Activated CD4-positive, alpha-beta T cell treated with anti-CD3 and anti-CD28 coated beads for 36 hours (primary cell): ENCODE data around the gene PPM1H. TPM values are rescaled to one million over a fixed set of nuclear protein-coding genes. Genes with fewer than 3 reads are reported as not detected.

Experiments used
- ATAC-seq: fragments of 200-7000 bp; cut with Tn5 transposase; one replicate; pipeline ENCODE4 v1.10.0; 2021; ENCODE audit warnings: mild to moderate bottlenecking, moderate library complexity
- CTCF ChIA-PET: fragments of 350-600 bp; sonication (Branson Sonifier 250); formaldehyde crosslinking; loops from one replicate; lab custom pipeline; 2021; ENCODE audit warnings: antibody characterized with exemption; lab: Charles Lee
- POLR2A ChIA-PET: fragments of 350-600 bp; sonication (Branson Sonifier 250); formaldehyde crosslinking; loops from one replicate; lab custom pipeline; 2021; ENCODE audit warnings: antibody characterized with exemption, inconsistent platforms; lab: Charles Lee
- DNase-seq: peaks from one replicate; pipeline ENCODE4 v3.0.0-alpha.2; 2020
- H3K27ac Mint-ChIP-seq: one replicate; pipeline ENCODE4 v1.8.0; 2021; ENCODE audit warnings: mixed read lengths
- H3K27me3 Mint-ChIP-seq: one replicate; pipeline ENCODE4 v1.8.0; 2021; ENCODE audit warnings: mixed read lengths
- H3K36me3 Mint-ChIP-seq: one replicate; pipeline ENCODE4 v1.8.0; 2021; ENCODE audit warnings: low read depth, mixed read lengths
- H3K4me1 Mint-ChIP-seq: one replicate; pipeline ENCODE4 v1.8.0; 2021; ENCODE audit warnings: mixed read lengths
- H3K4me3 Mint-ChIP-seq: one replicate; pipeline ENCODE4 v1.8.0; 2021; ENCODE audit warnings: mild to moderate bottlenecking, moderate library complexity, mixed read lengths
- H3K9me3 Mint-ChIP-seq: one replicate; pipeline ENCODE4 v1.8.0; 2021; ENCODE audit warnings: low read depth, mixed read lengths
- intact Hi-C, 2 experiments: fragments of 100-400 bp; cut with DNase I in 1 of 2; cut with micrococcal nuclease in 1 of 2; formaldehyde crosslinking; loops; one replicate each; pipeline versions ENCODE4 v1.14.2 to v1.15.1; 2022 to 2024; cut with DNase I, micrococcal nuclease
- total RNA-seq, 2 experiments: library from RNA; stranded (reverse); gene quantifications; one replicate each; pipeline ENCODE4 v1.2.3, GENCODE V29; 2021

The PPM1H gene
- total RNA-seq, 2 experiments from 2014 or later: 0.02 TPM; not detected in 1

DNA sequence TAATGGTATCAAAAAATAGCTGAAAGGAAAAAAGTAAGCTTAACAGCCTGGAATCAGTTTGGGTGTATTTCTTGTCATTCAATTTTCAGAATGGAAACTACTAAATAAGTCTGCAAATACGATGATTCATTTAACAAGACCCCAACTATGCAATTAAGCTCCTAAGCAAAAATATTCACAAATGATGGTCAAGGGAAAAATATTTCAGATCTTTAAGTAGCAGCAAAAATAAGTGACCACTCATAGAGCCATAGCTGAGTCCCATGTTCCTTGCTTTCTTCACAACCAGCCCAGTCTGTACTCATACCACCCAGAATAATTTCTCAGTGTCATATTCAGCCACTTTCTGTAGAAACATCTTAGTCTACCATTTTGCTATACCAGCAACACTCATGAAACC lies 185.4 kb downstream of the PPM1H start:
- intact Hi-C loops: no loop called here
- DNase-seq (no peak), ATAC-seq (no peak)
- Mint-ChIP-seq H3K27me3 (peaks cover 8% of the 10 kb centered on the region), H3K36me3 (no peaks in the 10 kb centered on the region), H3K4me1 (no peaks in the 10 kb centered on the region), H3K9me3 (no peaks in the 10 kb centered on the region), H3K27ac (no peak overlapping the region), H3K4me3 (no peak overlapping the region)
- POLR2A ChIA-PET: no interaction called here
- CTCF ChIA-PET: interaction anchor here (0.6 to 0.9 kb wide), 2 partner anchors 10 to 122 kb away, joined by 3 read pairs; no protein-coding TSS in a partner anchor

DNA sequence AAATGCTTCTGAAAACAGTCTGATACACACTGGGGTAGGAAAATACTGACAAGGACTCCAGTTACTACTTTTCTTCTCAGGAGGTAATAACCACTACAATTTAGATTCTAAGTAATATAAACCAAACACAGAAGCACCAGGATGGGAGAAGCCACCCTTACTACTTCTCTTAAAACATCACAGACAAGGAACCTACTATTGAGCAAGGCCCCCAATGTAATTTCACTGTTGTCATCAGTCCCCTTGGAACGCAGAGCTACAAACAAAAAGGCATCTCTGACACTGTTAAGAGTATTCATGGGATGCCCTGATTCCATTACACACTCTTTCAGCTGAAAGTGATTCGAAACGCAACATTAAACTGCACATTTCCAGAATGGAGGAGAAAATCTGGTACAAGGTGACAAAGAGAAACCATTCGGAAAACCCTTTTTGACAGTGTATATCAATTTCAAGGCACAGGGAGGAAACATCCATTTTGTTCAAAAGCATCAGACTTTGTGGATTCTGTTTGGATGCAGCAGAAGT lies 185.9 kb downstream of the PPM1H start:
- intact Hi-C loops: no loop called here
- DNase-seq: no peak
- peaks cover 8% of the 10 kb centered on the region for H3K27me3 Mint-ChIP-seq
- no peaks in the 10 kb centered on the region for H3K4me1 Mint-ChIP-seq
- H3K27ac Mint-ChIP-seq: no peak overlapping the region
- ChIA-PET CTCF (interaction anchor here (0.6 kb wide), 1 partner anchor 10 kb away, joined by 3 read pairs; no protein-coding TSS in a partner anchor), POLR2A (no interaction called here)
- no peak for ATAC-seq
- H3K9me3 Mint-ChIP-seq: no peaks in the 10 kb centered on the region
- H3K4me3 Mint-ChIP-seq: no peak overlapping the region
- H3K36me3 Mint-ChIP-seq: no peaks in the 10 kb centered on the region

DNA sequence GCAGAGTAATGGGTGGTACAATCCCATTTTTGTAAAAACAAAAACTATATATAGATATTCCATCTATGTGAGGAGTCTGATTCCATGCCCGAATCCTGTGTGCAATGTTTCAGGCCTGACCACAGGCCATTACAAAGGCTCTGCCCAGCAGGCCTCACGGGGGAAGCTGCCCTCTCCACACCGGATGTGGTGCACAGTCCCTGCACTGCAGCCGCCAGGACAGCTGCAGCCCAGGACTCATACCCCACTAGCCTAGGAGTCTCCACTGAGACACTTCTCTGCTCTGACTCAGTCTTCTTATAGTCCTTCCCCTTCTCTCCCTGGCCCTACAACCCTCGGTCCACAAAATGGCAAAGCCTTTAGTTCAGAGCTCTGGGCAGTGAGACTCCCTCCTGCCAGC lies 190.4 kb downstream of the PPM1H start:
- Mint-ChIP-seq H3K4me1 (peaks cover 2% of the 10 kb centered on the region), H3K27ac (no peak overlapping the region), H3K36me3 (no peaks in the 10 kb centered on the region), H3K9me3 (no peaks in the 10 kb centered on the region), H3K4me3 (no peak overlapping the region), H3K27me3 (no peaks in the 10 kb centered on the region)
- ChIA-PET CTCF (no interaction called here), POLR2A (no interaction called here)
- intact Hi-C loops: no loop called here
- ATAC-seq (no peak), DNase-seq (no peak)

DNA sequence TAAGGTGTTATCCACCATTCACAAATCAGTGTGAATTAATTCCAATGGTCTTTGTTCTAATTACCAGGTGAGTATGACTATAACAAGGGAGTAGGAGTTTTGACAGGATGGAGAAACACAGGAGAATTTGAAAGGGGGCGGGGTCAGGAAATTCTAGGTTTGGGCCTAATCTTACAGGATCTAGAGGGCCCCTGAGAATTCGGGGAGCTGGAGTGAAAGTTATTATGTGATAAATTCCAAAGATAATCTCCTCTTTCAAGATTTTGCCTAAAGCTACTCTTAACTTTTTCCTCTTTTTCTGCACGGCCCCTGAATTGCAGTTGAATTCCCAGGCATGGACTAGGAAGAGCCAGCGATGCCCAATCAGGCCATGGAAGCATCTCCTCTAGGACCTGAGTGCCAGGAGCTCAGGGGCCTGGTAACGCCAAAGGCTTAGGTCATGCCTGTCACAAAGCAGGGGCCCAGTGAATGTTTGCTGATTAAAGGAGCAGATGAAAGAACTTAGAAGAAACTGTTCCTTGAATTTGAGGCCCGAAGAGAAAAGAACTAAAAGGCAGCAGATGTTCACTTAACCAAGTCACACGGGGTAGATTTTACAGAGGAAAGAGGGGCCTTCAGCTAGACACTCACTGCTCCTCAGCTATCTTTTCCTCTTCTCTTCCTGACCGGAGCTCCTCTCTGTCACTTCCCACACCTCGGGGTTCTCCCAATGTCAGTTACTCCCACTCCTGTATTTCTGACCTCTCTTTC lies 195.5 kb downstream of the PPM1H start:
- ChIA-PET POLR2A (interaction anchor here (0.6 kb wide), 1 partner anchor 409 kb away, joined by 4 read pairs; no protein-coding TSS in a partner anchor), CTCF (interaction anchor here (0.7 to 0.8 kb wide), 2 partner anchors 10 to 245 kb away, joined by 3 read pairs; no protein-coding TSS in a partner anchor)
- Mint-ChIP-seq H3K27ac (no peak overlapping the region), H3K27me3 (no peaks in the 10 kb centered on the region), H3K36me3 (no peaks in the 10 kb centered on the region), H3K4me3 (no peak overlapping the region), H3K9me3 (no peaks in the 10 kb centered on the region), H3K4me1 (peaks cover 2% of the 10 kb centered on the region)
- DNase-seq: no peak
- intact Hi-C loops: no loop called here
- ATAC-seq: no peak

DNA sequence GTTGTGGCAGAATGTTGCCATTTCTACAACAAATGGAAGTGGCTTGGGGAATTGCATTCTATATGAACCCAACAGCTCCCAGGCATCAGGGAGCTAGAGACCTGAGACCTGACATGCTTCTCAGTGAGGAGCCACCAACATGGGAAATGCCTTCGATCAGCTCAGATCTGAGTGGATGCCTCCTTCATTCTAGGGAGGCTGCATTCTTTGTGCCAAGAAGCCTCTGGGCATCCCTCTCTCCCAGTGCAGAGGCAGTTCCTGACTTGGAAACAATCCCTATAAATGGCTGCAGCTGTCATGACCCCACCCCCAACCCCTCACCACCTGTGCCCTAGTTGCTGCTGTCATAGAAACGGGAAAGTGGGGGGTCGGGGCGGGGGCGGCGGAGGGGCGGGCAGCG lies 196.3 kb downstream of the PPM1H start:
- intact Hi-C loops: no loop called here
- H3K9me3 Mint-ChIP-seq: no peaks in the 10 kb centered on the region
- DNase-seq: no peak
- ATAC-seq: no peak
- no peaks in the 10 kb centered on the region for H3K27me3 Mint-ChIP-seq
- H3K4me3 Mint-ChIP-seq: no peak overlapping the region
- H3K27ac Mint-ChIP-seq: no peak overlapping the region
- no peaks in the 10 kb centered on the region for H3K36me3 Mint-ChIP-seq
- peaks cover 2% of the 10 kb centered on the region for H3K4me1 Mint-ChIP-seq
- ChIA-PET POLR2A (no interaction called here), CTCF (no interaction called here)

DNA sequence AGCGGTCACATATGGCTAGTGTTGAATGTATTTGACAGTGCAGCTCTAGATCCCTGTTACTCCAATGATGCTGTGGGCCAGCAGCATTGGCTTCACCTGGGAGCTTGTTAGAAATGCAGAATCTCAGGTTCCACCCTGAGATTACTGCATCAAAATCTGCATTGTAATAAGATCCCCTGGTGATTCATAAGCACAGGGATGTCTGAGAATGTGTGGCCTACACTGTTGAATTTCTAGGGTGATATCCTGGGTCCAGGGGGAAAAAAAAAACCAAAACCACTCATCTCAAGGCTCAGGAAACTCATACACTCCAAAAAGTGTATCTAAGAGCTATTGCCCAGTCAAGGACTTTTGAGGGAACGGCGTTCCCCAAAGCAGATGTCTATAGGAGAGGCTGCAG lies 196.8 kb downstream of the PPM1H start:
- Mint-ChIP-seq H3K27ac (no peak overlapping the region), H3K27me3 (no peaks in the 10 kb centered on the region), H3K4me3 (no peak overlapping the region), H3K9me3 (no peaks in the 10 kb centered on the region), H3K36me3 (no peaks in the 10 kb centered on the region), H3K4me1 (peaks cover 2% of the 10 kb centered on the region)
- ATAC-seq (no peak), DNase-seq (no peak)
- ChIA-PET POLR2A (no interaction called here), CTCF (no interaction called here)
- intact Hi-C loops: no loop called here

DNA sequence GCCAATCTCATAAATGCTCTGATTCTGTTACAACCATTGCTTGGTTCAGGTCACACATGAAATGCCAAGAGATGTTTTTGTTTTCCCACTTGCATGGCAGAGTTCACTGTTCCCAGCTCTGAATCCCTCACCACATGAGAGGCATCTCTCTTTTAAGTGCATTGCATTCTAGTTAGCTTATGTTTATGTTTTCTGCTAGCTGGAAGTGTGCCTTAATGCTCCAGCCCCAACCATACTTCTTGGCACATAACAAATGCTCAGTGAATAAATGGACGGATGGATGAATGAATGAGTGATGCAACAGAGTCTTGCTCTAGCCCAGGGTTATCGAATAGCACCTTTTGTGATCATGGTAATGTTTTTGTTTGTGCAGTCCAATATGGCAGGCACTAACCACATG lies 197.3 kb downstream of the PPM1H start:
- ATAC-seq (no peak), DNase-seq (no peak)
- intact Hi-C loops: no loop called here
- Mint-ChIP-seq H3K27ac (no peak overlapping the region), H3K4me3 (no peak overlapping the region), H3K9me3 (no peaks in the 10 kb centered on the region), H3K4me1 (peaks cover 6% of the 10 kb centered on the region), H3K27me3 (no peaks in the 10 kb centered on the region), H3K36me3 (no peaks in the 10 kb centered on the region)
- ChIA-PET POLR2A (no interaction called here), CTCF (no interaction called here)

DNA sequence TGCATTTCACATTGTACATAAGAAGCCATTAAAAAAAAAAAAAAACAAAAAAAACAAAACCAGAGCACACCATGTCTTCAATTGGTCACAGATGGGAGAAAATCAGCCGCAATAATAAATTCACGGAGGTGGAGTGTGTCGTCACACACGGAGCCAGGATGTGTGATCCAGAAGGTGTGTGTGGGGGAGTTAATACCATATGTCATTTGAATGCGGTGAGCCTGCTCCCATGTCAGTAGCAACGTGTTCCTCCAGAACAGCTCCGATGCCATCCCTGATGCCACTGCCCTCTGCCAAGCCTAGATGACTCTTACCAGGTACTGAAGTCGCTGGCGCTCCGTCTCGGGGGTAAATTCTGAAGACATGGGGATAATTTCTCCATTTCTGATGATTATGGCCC lies 197.8 kb downstream of the PPM1H start:
- DNase-seq: no peak
- Mint-ChIP-seq H3K27ac (no peak overlapping the region), H3K4me1 (peaks cover 6% of the 10 kb centered on the region), H3K36me3 (no peaks in the 10 kb centered on the region), H3K4me3 (no peak overlapping the region), H3K27me3 (no peaks in the 10 kb centered on the region), H3K9me3 (no peaks in the 10 kb centered on the region)
- CTCF ChIA-PET: no interaction called here
- intact Hi-C loops: no loop called here
- no peak for ATAC-seq
- POLR2A ChIA-PET: no interaction called here

DNA sequence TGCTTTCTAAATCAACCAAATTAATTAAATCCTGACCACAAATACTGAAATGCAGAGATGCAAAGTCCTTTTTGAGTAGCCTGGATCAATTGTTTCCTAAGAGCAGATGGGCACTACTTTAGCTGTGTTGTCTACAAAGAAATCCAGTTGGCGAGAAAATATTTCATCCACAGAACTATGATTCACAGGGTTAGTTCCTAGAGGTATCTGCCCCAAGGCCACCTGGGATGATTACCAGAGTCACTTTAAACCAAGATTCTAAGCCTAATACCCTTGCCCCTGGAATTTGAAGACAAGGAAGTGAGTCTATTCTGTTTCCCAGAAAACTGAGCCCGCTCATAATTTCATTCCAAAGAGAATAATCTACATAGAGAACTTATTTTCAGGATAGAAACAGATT lies 198.4 kb downstream of the PPM1H start:
- Mint-ChIP-seq H3K27ac (no peak overlapping the region), H3K27me3 (no peaks in the 10 kb centered on the region), H3K4me1 (peaks cover 6% of the 10 kb centered on the region), H3K4me3 (no peak overlapping the region), H3K9me3 (no peaks in the 10 kb centered on the region), H3K36me3 (no peaks in the 10 kb centered on the region)
- DNase-seq: no peak
- ChIA-PET POLR2A (no interaction called here), CTCF (no interaction called here)
- intact Hi-C loops: no loop called here
- ATAC-seq: no peak

DNA sequence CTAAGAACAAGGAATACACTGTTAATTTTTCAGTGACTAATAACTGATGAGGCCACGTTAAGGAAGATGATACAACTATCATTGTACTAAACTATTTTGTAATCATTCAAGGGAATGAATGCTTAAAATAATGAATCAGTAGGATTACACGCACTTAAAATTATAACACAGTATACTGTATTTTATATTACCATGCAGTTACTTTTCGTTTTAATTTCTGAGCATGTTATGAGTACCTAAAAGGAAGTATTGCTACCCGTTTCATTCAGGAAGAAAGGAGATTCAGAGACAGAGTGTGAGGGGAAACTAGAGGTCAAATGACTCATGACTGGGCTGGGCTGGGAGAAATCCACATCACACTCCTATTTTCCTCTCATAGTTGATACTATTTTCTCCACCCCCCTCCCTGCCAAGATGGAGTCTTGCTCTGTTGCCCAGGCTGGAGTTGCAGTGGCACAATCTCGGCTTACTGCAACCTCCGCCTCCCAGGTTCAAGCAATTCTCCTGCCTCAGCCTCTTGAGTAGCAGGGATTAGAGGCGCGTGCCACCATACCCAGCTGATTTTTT lies 202.0 kb downstream of the PPM1H start:
- Mint-ChIP-seq H3K9me3 (no peaks in the 10 kb centered on the region), H3K36me3 (no peaks in the 10 kb centered on the region), H3K27ac (no peak overlapping the region), H3K4me3 (no peak overlapping the region), H3K4me1 (peaks cover 4% of the 10 kb centered on the region), H3K27me3 (no peaks in the 10 kb centered on the region)
- POLR2A ChIA-PET: no interaction called here
- DNase-seq: peak; percentile 9
- peak; percentile 69 for ATAC-seq
- intact Hi-C loops: no loop called here
- CTCF ChIA-PET: interaction anchor here (0.6 kb wide), 1 partner anchor 69 kb away, joined by 3 read pairs; no protein-coding TSS in a partner anchor

DNA sequence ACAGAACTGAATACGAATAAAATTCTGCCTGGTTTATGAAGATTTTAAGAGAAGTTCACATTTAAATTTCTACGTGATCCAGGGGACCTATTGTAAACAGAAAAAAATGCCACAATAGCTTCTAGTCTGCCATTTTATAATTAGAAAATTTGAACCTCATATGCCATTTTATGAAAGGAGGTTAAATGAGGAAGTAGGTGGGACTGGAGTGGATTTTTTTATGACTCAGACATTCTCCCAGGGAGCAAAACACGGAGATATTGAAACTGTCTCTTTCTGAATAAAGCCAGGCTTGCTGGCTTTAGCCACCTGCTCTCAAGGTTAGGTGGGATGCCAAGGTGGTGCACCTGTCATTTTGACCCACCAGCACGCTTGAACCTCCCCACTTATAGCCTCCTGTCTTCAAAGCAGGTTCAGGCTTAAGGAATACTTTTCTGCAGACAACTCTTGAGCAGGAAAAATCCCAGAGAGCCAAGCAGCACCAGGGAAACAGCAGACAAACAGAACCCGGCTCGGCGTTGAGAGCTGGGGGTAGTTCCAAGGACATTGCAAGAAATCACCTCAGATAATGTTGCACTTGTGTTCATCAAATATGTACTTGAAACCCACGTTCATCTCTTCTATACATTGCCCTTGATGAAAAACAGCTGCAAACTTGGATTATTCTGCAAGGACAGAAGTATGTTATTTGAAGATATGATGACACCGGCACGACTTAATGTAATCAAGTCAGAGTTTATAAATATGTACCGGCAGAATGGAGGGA lies 203.7 kb downstream of the PPM1H start:
- no peaks in the 10 kb centered on the region for H3K36me3 Mint-ChIP-seq
- DNase-seq: no peak
- no peaks in the 10 kb centered on the region for H3K9me3 Mint-ChIP-seq
- no peak overlapping the region for H3K4me3 Mint-ChIP-seq
- ATAC-seq: no peak
- no peak overlapping the region for H3K27ac Mint-ChIP-seq
- ChIA-PET CTCF (no interaction called here), POLR2A (no interaction called here)
- H3K27me3 Mint-ChIP-seq: no peaks in the 10 kb centered on the region
- H3K4me1 Mint-ChIP-seq: peaks cover 4% of the 10 kb centered on the region
- intact Hi-C loops: no loop called here
